ENCODE results near the gene ATAD1.
"Not testable (repeated sequence)": the region's sequence is repeated elsewhere in the genome, so short reads cannot be mapped to it uniquely, and the experiment has no call there.

Gene ATAD1

DNA sequence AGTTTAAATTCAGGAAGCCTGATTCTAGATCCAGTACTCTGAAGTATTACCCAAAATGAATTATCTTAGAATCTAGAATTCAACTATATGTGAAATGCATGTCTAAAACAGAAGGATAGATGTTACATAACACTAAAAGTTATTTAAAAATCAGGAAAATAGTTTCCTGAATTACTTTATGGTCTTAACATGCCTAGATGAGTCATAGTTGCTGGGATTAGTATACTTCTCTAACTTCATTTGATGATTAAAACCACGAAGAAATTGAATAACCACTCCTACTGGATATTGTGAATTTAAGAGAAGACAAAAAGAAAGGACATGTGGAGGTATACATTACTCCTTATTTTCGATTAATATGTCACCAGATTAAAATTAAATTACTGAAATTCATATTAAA, 65.5 kb downstream of the ATAD1 start:
- DNase-seq, result no peak

DNA sequence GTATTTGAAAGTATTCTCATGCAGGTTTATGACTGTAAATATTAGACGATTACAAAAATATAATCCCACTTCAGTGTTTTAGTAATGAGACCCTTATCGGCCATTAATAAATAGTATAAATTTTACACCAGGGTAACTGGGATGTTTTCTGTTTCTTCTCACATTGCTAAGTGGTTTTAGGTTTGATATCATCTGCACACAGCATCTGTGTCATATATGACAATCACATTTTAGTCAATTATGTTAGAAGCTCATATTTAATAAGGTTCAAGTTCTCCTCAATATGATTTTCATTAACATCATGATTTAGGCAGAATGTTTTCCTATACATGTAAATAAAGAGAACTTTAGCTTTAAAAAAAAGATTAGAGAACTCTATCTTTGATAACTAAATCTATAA, 66.8 kb downstream of the ATAD1 start:
- DNase-seq, result no peak

DNA sequence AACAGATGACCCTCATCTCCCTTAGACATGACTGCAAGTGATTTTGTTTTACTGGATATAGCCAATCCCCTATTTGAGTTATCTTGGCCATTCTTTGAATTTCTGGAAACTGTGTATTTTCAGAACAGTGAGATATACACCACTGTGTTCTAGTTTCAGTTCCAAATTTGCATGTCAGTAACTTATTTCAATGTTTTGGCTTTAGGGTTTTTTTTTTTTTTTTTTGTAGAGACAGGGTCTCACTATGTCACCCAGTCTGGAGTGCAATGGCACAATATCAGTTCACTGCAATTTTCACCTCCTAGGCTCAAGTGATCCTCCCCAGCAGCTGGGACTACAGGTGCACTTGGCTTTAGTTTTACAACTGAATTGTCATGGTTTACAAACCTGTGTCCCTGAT, 67.2 kb downstream of the ATAD1 start:
- no peak for DNase-seq

DNA sequence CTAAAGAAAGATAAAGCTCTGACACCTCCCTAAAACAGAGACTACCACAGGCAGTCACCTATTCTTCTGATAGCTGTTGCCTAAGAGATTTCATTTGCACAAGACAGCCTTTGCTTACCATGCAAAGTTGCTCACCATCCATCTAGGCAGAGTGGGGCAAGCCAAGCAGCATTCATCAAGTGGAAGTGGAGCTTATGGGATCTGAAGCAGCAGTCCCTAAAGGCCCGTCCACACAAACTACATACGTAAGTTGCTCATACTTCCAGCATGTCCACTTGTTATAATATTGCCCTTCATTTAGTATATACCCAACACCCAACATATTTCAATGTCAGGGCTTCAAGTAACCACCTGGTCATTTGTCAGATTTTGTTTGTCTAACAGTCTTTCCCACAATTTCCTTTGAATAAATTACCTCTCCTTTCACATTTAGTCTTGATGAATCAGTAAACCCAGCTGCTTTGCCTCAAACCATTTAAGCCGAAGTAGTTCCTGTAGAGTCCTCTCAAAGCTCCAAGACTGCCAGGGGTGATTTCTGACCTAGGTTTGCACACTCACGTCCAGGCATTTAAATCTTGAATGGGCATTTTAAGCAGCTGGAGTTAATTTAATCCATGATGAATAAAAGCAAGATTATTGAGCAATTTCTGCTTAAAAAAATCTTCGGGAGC, 67.9 kb downstream of the ATAD1 start:
- DNase-seq, result no peak

DNA sequence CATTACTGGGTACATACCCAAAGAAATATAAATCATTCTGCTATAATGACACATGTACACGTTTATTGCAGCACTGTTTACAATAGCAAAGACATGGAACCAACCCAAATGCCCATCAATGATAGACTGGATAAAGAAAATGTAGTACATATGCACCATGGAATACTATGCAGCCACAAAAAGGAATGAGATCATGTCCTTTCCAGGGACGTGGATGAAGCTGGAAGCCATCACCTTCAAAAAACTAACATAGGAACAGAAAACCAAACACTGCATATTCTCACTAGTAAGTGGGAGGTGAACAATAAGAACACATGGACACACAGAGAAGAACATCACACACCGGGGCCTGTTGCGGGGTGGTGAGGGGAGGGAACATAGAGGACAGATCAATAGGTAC, 69.8 kb downstream of the ATAD1 start:
- DNase-seq, result not testable (repeated sequence)

DNA sequence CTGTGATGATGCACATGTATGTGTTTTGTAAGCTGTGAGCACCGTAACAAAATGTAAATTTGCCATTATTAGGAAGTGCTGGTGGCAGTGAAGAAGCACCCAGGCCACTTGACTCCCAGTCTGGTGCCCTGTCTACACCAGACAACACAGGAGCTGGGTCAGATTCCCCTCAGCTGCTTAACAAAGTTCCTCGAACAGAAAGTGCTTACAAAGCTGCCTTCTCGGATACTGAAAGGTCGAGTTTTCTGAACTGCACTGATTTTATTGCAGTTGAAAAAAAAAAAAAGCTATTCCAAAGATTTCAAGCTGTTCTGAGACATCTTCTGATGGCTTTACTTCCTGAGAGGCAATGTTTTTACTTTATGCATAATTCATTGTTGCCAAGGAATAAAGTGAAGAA, 71.1 kb downstream of the ATAD1 start:
- no peak for DNase-seq

DNA sequence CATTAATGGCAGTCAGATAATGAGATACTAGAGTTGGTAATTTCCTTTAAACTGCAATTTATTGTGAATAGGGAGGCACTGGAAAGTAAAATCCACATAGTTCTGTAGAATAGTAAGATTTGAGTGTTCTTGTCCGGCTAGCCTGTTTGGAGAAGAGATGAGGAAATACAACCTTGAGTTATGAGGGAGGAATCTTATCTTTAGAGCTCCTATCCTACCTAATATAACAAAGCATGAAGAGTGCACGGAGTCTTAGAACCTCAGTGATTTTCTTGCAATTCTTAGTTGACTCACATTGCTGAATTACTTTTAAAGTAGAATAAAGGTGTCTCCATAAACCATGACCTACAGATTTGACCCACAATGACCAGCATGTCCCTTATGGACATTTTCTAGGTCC, 73.4 kb downstream of the ATAD1 start:
- no peak for DNase-seq

DNA sequence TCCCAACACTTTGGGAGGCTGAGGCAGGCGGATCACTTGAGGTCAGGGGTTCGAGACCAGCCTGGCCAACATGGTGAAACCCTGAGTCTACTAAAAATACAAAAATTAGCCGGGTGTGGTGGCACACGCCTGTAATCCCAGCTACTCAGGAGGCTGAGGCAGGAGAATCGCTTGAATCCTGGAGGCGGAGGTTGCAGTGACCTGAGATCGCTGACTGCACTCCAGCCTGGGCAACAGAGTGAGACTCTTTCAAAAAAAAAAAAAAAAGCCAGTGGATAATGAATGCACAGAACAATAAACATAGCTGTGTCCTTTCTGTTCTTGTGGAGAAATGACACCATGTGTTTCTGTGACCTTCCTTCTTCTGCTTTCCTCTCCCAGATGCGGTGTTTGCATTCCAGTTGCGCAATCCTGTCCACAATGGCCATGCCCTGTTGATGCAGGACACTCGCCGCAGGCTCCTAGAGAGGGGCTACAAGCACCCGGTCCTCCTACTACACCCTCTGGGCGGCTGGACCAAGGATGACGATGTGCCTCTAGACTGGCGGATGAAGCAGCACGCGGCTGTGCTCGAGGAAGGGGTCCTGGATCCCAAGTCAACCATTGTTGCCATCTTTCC, 74.9 kb downstream of the ATAD1 start:
- not testable (repeated sequence) for DNase-seq

DNA sequence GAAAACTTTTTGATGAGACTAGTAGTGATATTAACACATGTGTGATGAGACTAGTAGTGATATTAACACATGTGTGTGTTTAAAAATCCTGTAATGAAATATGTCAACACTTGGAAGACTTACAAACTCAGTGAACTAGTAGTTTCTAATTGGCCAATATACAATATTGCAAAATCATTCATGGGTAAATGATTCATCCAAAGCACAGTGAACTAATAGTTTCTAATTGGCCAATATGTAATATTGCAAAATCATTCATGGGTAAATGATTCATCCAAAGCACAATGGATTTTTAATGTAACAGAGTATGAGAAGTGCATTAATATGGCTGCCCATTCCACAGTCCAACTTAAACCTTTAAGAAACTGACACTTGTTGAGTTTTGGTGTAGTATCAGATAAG, 77.8 kb downstream of the ATAD1 start:
- DNase-seq, result no peak

DNA sequence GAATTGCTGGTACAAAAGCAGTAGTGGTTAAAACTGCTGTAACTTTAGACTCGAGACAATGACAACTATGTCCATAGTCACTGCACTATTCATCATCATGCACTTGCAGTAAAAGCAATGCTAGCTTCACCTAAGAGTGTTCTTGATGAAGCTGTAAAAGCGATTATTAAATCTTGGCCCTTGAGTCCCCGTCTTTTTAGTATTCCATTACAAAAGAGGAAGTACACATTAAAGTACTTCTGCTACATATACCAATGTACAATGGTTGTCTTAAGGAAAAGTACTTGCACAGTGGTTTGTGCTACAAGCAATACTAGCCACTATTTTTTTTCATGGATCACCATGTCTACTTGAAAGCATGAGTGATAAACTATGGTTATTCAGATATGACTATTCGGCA, 78.3 kb downstream of the ATAD1 start:
- no peak for DNase-seq

DNA sequence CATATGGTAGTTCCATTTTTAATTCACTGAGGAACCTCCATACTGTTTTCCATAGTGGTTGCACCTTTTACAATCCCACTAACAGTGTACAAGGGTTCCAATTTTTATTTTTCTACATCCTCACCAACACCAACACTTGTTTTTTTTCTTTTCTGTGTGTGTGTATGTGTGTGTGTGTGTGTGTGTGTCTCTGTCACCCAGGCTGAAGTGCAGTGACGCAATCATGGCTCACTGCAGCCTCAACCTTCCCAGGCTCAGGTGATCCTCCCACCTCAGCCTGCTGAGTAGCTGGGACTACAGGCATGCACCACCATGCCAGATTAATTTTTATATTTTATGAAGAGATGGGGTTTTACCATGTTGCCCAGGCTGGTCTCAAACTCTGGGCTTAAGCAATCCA, 79.8 kb downstream of the ATAD1 start:
- DNase-seq, result not testable (repeated sequence)

DNA sequence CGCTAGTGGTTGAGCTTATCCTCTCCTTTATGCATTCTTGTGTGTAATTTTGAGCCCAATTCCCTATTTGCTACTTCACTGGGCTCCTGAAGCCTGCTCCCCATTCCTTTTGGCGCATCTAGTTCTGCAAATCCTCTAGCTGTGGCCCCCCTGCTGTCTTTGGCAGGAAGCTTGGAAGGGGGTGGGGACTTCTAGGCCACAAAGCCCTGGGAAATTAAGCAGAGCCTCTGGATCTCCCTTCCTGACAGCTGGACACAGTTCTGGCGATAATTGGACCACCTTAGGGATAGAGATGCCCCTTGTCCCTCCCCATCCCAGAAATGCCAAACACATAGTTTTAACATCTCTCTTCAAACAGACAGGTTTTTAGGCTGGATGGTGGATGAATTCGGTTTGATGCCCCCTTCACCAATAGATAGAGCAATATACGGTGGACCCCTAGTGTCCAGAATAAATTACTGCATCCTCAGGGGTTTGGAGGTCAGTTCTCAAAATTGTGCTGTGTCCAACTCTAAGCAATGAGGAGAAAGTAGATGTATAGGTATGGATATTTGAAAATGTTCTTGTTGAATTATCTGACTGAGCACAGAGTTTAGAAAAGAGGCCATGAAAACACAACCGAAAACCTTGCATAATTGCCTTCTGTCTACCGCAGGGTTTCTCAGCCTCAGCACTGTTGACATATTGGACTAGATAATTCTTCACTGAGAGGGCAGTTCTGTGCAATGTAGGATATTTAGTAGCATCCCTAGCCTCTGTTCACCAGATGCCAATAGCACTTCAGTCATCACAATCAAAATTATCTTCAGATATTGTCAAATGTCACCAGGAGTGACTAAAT, 82.8 kb downstream of the ATAD1 start:
- no peak for DNase-seq

DNA sequence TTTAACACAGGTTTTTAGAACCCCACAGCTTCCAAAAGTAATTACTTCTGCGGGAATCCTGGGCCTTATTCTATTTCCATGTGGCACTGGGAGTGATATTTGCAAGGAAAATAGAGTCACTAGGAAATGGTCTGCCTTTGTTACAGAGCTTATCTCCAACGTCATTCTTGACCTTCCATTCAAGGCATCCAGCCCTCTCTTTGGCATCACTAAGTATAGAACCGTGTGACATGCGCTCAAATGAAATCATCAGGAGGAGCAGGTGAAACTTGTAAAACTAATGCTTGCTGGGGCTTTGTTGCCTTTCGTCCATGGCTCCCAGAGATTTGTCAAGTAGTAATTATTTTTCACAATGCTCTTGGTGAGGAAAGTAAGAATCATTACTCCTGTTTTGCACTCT, 84.9 kb downstream of the ATAD1 start:
- no peak for DNase-seq

DNA sequence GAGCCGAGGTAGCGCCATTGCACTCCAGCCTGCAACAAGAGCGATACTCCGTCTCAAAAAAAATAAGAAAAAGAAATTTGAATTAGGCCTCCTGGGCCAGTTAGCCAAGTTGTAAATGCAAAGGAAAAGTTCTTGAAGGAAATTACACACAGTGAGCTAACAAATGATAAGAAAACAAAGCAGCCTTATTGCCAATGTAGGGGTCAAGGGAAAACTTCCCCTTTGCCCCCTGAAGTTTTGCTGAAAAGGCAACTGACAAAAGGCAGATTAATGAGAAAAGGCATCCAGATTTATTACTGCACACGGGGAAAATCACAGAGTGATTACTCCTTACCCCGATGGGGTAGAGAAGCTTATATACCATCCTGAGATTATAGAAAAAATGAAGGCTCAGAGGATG, 88.1 kb downstream of the ATAD1 start:
- no peak for DNase-seq

DNA sequence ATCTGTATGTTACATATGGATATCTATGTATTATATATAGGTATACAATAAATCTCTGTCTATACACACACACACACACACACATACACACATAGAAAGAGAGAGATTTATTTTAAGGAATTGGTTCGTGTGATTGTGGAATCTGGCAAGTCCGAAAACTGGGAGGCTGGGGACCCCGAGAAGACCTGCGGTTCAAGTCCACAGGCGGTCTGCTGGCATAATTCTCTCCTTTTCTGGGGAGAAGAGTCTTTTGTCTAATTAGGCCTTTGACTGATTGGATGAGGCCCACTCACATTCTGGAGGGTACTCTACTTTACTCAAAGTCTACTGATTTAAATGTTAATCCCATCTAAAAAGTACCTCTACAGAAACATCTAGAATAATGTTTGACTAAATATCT, 93.2 kb downstream of the ATAD1 start:
- DNase-seq, result no peak

DNA sequence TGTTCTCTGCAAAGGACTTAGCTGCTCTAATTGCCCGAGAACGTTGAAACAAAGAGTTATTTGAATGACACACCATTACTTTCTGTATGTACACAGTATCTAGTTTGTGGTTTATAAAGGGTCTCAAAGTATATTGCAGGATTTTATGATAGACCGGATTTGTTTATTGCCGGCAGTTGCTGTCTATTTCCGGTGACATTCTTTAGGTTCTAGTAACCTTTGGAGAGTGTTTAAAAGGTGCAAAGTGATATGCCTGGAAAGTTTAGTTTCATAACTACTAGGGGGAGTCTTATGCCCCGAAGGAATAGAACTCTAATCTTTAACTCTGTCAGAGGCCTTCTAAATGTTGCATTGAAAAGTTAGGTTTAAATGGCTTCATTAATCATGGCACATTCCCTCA, 94.5 kb downstream of the ATAD1 start:
- DNase-seq, result no peak

DNA sequence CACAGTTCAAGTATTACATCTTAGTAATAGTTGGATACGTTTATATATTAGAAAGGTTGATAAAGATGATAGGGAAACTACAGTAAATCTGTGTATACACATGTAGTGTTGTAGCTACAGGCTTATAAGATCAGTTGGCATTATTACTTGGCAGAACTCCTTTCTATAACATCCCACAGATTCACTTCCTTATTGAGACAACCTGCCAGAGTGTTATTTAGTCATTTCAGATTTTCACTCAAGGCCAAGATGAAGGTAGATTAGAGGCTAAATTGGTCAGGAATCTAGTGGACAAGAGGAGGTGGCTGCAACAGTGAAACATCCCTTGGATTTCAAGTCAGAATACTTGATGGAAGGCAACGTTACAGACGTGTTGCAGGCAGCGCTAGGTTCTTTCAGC, 95.3 kb downstream of the ATAD1 start:
- DNase-seq, result no peak

DNA sequence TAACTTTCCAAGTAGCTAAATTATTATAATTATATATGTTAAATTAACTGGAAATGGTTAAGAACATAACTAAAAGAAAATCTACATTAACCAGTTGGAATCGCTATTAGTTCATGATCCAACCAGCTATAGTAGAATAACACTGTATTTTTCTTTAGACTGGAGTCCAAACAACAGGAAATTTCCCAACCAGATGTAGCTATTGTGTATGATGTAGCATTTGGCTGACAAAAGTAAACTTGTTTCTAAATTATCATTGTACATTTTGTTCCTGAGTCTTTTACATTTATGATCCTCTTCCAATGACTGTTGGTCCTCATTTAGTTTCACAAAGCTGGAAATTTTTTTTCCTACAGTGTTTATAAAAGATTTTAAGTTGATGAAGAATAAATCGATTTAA, 96.2 kb downstream of the ATAD1 start:
- DNase-seq, result no peak

DNA sequence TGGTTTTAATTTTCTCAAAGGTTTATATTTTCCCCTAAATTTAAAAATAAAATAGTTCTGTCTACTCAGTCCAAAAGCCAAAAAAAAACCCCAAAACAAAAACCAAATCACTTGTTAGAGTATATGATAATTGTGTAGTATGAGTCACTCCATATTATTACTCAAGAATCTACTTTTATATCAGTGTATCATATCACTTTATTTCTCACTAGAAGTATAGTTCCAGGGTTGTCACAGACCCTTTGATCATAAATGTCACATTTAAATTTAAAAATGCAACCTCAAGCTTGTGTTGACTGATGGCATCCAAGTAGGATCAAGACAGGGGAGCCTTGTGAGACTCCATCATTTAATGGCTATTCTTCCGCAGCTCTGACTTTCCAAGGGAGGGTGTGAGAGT, 97.4 kb downstream of the ATAD1 start:
- DNase-seq, result no peak

DNA sequence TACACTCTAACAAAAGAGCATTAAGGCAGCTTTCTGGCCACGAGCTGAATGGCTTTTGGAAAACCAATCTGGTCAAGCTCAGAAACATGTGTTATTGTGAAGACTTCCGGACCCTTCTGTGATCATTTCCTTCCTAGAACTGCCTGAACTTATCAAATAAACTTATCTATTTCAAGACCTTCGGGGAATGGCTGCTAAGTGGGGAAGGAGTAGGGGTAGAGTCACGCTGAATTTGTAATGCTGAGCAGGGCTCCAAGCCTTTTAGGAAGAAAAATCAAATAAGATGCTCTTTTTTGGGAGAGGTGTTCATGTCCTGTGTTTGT, 101.7 kb downstream of the ATAD1 start:
- DNase-seq, result no peak

DNA sequence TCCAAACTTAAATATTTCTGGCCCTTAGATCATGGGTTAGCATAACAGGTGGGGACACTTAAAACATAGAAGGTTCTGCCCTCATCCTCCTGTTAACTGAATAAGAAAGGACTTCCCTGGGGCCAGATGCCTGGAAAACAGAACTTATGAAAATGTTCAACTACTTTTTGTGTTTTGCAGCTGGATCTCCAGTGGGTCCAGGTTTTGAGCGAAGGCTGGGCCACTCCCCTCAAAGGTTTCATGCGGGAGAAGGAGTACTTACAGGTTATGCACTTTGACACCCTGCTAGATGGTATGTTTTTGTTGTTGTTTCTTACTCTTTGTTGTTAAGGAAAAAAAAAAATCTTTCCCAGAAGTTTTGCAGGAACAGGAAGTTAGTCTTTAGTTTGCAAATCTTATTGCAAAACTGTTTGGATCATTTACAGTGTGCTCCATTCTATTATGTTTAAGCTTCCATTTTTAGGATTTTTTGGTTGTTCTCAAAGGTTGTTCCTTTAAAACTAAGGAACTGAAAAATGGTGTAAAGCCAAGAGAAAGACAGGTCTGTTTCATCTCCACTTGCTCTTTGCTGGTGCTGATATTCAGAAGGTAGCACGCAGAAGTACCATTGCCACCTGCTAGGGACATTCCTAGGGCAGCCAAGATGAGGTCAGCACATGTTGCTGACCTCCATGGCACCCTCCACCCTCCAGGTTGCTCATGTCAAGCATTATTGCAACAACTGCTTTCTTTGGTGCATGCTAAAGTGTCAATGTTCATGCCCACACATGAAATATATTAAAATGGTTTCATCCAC, 102.3 kb downstream of the ATAD1 start:
- no peak for DNase-seq

DNA sequence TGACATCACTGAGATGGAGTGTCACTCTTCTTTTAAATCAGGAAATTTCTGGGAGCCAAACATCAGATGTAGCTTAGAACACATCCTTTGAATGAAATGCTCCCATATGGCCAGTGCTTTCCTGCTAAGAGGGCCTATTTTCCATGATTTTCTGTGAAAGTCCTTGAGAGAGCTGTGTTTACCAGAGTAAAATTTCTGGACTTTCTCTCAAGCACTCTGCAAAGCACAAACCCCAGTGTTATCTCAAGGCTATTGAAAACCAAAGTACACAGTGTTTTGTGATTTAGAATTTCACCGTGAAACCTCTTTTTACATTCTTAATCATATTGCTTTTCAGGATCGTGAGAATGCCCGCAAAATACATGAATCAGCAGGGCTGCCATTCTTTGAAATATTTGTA, 104.3 kb downstream of the ATAD1 start:
- DNase-seq, result no peak

DNA sequence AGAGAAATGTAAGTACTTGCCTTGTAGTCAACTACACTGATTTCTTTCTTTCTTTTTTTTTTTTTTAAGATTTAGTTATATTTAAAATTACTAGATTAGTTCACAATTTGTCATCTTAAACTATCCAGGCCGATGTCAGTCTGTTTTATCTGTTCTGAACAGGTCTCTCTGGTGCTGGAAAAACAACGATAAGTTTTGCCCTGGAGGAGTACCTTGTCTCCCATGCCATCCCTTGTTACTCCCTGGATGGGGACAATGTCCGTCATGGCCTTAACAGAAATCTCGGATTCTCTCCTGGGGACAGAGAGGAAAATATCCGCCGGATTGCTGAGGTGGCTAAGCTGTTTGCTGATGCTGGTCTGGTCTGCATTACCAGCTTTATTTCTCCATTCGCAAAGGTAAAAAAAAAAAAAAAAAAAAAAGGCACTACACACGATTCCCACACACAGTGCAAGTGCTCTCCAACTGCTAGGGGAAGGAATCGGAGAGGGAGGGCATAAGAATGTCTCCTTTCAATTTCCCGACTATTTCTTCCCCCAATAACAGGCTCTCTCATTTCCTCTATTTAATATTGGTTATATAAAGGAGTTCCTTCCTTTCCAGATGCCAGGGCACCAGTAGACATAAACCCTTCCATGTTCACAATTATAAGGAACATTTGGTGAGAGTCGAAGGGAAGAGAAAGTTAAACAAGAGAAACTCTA, 105.0 kb downstream of the ATAD1 start:
- no peak for DNase-seq

All from stimulated activated CD4-positive, alpha-beta T cell treated with anti-CD3 and anti-CD28 coated beads, Interleukin-1b, Interleukin-23, amount 100 ng/mL, for 48 hours (primary cell).